ENCODE data around the gene NOP9.

NOP9 gene

GRCh38 chr14:24314377-24315193 is 14.9 kb downstream of the NOP9 start:
- Histone ChIP-seq H3K36me3 (replicated peaks in 1 of 2; ENCODE audit: control insufficient read depth in 2 of 2, insufficient read depth in 2 of 2, low read length in 2 of 2) (peaks cover 6 to 15% of the 10 kb centered on the region in 2 donors), H3K79me1 (ENCODE audit: low read depth, low read length) (no peaks in the 10 kb centered on the region), H2BK12ac (ENCODE audit: low read length) (no peak overlapping the region), H3K4me3 (ENCODE audit: low read length in 2 of 2) (no peak overlapping the region), H3K4ac (ENCODE audit: low read length) (no peak overlapping the region), H2BK120ac (ENCODE audit: low read depth, low read length) (no peak overlapping the region), H2AFZ (ENCODE audit: low read length) (no peak overlapping the region), H4K8ac (ENCODE audit: low read depth, low read length) (no peak overlapping the region), H3K4me1 (ENCODE audit: control insufficient read depth in 2 of 2, insufficient read depth in 1 of 2, low read depth in 1 of 2, low read length in 2 of 2) (no peaks in the 10 kb centered on the region), H2BK15ac (ENCODE audit: low read length) (no peak overlapping the region), H2AK5ac (ENCODE audit: low read depth, low read length) (no peak overlapping the region), H3K18ac (ENCODE audit: low read length) (no peak overlapping the region), H3K4me2 (ENCODE audit: insufficient read depth, low read length, poor library complexity, severe bottlenecking) (no peak overlapping the region), H3K27me3 (ENCODE audit: control insufficient read depth in 3 of 3, insufficient read depth in 3 of 3, low read depth in 1 of 3, low read length in 3 of 3) (peaks cover 0 to 19% (median 8%) of the 10 kb centered on the region in 3 experiments), H3K14ac (ENCODE audit: low read length) (no peak overlapping the region), H2BK5ac (ENCODE audit: low read length) (no peak overlapping the region), H4K91ac (ENCODE audit: low read depth, low read length, poor library complexity) (no peak overlapping the region), H3K9ac (ENCODE audit: low read depth, low read length, poor library complexity) (no peak overlapping the region), H3K9me3 (replicated peaks in 1 of 2; ENCODE audit: control insufficient read depth in 2 of 2, insufficient read depth in 1 of 2, low read depth in 1 of 2, low read length in 2 of 2) (peaks cover 0 to 7% of the 10 kb centered on the region in 2 donors), H3K23ac (ENCODE audit: low read depth, low read length, poor library complexity) (no peak overlapping the region), H3K27ac (replicated peaks; ENCODE audit: low read length) (no peak overlapping the region)
- no peak for DNase-seq (ENCODE audit: low spot score)
- WGBS, 2 donors (ENCODE audit: extremely low coverage in 2 of 2, insufficient read length in 2 of 2, insufficient replicate concordance in 1 of 2), result no CpG with 5 or more reads among the region's 5 CpGs

GRCh38 chr14:24315243-24315806 is 15.7 kb downstream of the NOP9 start:
- no peak overlapping the region for H4K91ac ChIP-seq (ENCODE audit: low read depth, low read length, poor library complexity)
- peaks cover 0 to 7% of the 10 kb centered on the region in 2 donors for H3K9me3 ChIP-seq (replicated peaks in 1 of 2; ENCODE audit: control insufficient read depth in 2 of 2, insufficient read depth in 1 of 2, low read depth in 1 of 2, low read length in 2 of 2)
- H4K8ac ChIP-seq (ENCODE audit: low read depth, low read length), result no peak overlapping the region
- H2BK12ac ChIP-seq (ENCODE audit: low read length), result no peak overlapping the region
- H3K9ac ChIP-seq (ENCODE audit: low read depth, low read length, poor library complexity), result no peak overlapping the region
- peaks cover 4 to 8% of the 10 kb centered on the region in 2 donors for H3K36me3 ChIP-seq (replicated peaks in 1 of 2; ENCODE audit: control insufficient read depth in 2 of 2, insufficient read depth in 2 of 2, low read length in 2 of 2)
- H3K4me3 ChIP-seq (ENCODE audit: low read length in 2 of 2), result no peak overlapping the region
- no peak overlapping the region for H2AFZ ChIP-seq (ENCODE audit: low read length)
- peak overlapping the region; percentile 47 for H2AK5ac ChIP-seq (ENCODE audit: low read depth, low read length)
- no peak overlapping the region for H3K4me2 ChIP-seq (ENCODE audit: insufficient read depth, low read length, poor library complexity, severe bottlenecking)
- no peak overlapping the region for H3K27ac ChIP-seq (replicated peaks; ENCODE audit: low read length)
- H2BK5ac ChIP-seq (ENCODE audit: low read length), result no peak overlapping the region
- H3K27me3 ChIP-seq (ENCODE audit: control insufficient read depth in 3 of 3, insufficient read depth in 3 of 3, low read depth in 1 of 3, low read length in 3 of 3), result peaks cover 0 to 19% (median 15%) of the 10 kb centered on the region in 3 experiments
- no peak overlapping the region for H2BK120ac ChIP-seq (ENCODE audit: low read depth, low read length)
- no peak overlapping the region for H3K18ac ChIP-seq (ENCODE audit: low read length)
- DNase-seq (ENCODE audit: low spot score), result no peak
- H3K79me1 ChIP-seq (ENCODE audit: low read depth, low read length), result no peaks in the 10 kb centered on the region
- no peak overlapping the region for H3K4ac ChIP-seq (ENCODE audit: low read length)
- peak overlapping the region; percentile 40 for H3K14ac ChIP-seq (ENCODE audit: low read length)
- H3K4me1 ChIP-seq (ENCODE audit: control insufficient read depth in 2 of 2, insufficient read depth in 1 of 2, low read depth in 1 of 2, low read length in 2 of 2), result no peaks in the 10 kb centered on the region
- no CpG with 5 or more reads among the region's 10 CpGs for WGBS, 2 donors (ENCODE audit: extremely low coverage in 2 of 2, insufficient read length in 2 of 2, insufficient replicate concordance in 1 of 2)
- H3K23ac ChIP-seq (ENCODE audit: low read depth, low read length, poor library complexity), result peak overlapping the region; percentile 29
- no peak overlapping the region for H2BK15ac ChIP-seq (ENCODE audit: low read length)

GRCh38 chr14:24315807-24316596 is 16.4 kb downstream of the NOP9 start:
- H3K27me3 ChIP-seq (ENCODE audit: control insufficient read depth in 3 of 3, insufficient read depth in 3 of 3, low read depth in 1 of 3, low read length in 3 of 3), result peaks cover 0 to 19% (median 17%) of the 10 kb centered on the region in 3 experiments
- no peak overlapping the region for H3K4me2 ChIP-seq (ENCODE audit: insufficient read depth, low read length, poor library complexity, severe bottlenecking)
- H3K23ac ChIP-seq (ENCODE audit: low read depth, low read length, poor library complexity), result peak overlapping the region; percentile 29
- H4K91ac ChIP-seq (ENCODE audit: low read depth, low read length, poor library complexity), result no peak overlapping the region
- no peaks in the 10 kb centered on the region for H3K4me1 ChIP-seq (ENCODE audit: control insufficient read depth in 2 of 2, insufficient read depth in 1 of 2, low read depth in 1 of 2, low read length in 2 of 2)
- peak overlapping the region in 1 of 2 donors; percentile 19 for H3K4me3 ChIP-seq (ENCODE audit: low read length in 2 of 2)
- H2AK5ac ChIP-seq (ENCODE audit: low read depth, low read length), result peak overlapping the region; percentile 47
- no peak overlapping the region for H2BK5ac ChIP-seq (ENCODE audit: low read length)
- no peak overlapping the region for H4K8ac ChIP-seq (ENCODE audit: low read depth, low read length)
- H3K14ac ChIP-seq (ENCODE audit: low read length), result no peak overlapping the region
- no peak overlapping the region for H2BK15ac ChIP-seq (ENCODE audit: low read length)
- no CpG with 5 or more reads among the region's 70 CpGs for WGBS, 2 donors (ENCODE audit: extremely low coverage in 2 of 2, insufficient read length in 2 of 2, insufficient replicate concordance in 1 of 2)
- no peak overlapping the region for H3K4ac ChIP-seq (ENCODE audit: low read length)
- H2BK120ac ChIP-seq (ENCODE audit: low read depth, low read length), result no peak overlapping the region
- DNase-seq (ENCODE audit: low spot score), result no peak
- H3K9ac ChIP-seq (ENCODE audit: low read depth, low read length, poor library complexity), result no peak overlapping the region
- peaks cover 0 to 7% of the 10 kb centered on the region in 2 donors for H3K9me3 ChIP-seq (replicated peaks in 1 of 2; ENCODE audit: control insufficient read depth in 2 of 2, insufficient read depth in 1 of 2, low read depth in 1 of 2, low read length in 2 of 2)
- no peaks in the 10 kb centered on the region for H3K79me1 ChIP-seq (ENCODE audit: low read depth, low read length)
- no peak overlapping the region for H3K18ac ChIP-seq (ENCODE audit: low read length)
- no peak overlapping the region for H3K27ac ChIP-seq (replicated peaks; ENCODE audit: low read length)
- peaks cover 4 to 5% of the 10 kb centered on the region in 2 donors for H3K36me3 ChIP-seq (replicated peaks in 1 of 2; ENCODE audit: control insufficient read depth in 2 of 2, insufficient read depth in 2 of 2, low read length in 2 of 2)
- no peak overlapping the region for H2AFZ ChIP-seq (ENCODE audit: low read length)
- no peak overlapping the region for H2BK12ac ChIP-seq (ENCODE audit: low read length)

Data from neuronal stem cell (in vitro differentiated cells).